Neural progenitor cell (in vitro differentiated cells): ENCODE measurements around the gene NTRK3.

Source experiments
- CTCF ChIP-seq: fragments of 200-600 bp; sonication (generic); IDR thresholded peaks from 2 replicates; pipeline ENCODE4 v1.5.1; 2017; ENCODE audit warnings: antibody characterized with exemption, mild to moderate bottlenecking
- EZH2 ChIP-seq: fragments of 200-600 bp; sonication (generic); IDR thresholded peaks from 2 replicates; pipeline ENCODE4 v1.6.1; 2017; ENCODE audit warnings: antibody characterized with exemption, mild to moderate bottlenecking, moderate library complexity
- EZH2phosphoT487 ChIP-seq: fragments of 200-600 bp; sonication (generic); IDR thresholded peaks from 2 replicates; pipeline ENCODE4 v1.6.1; 2017; ENCODE audit warnings: antibody characterized with exemption

GRCh38 chr15:88215066-88215648 is 41.4 kb downstream of the NTRK3 start:
- TF ChIP-seq CTCF (no peak), EZH2phosphoT487 (no peak), EZH2 (no peak)
